Colon (tissue), 2 donors: Measurements from ENCODE around the gene HSD11B1.

Experiments
- FAIRE-seq: peaks from 2 replicates; lab custom pipeline; 2012; peaks lifted over from hg19 to GRCh38; lab: Jason Lieb, UNC
- donor health status: control.
- donor health status: control.

HSD11B1 gene

DNA sequence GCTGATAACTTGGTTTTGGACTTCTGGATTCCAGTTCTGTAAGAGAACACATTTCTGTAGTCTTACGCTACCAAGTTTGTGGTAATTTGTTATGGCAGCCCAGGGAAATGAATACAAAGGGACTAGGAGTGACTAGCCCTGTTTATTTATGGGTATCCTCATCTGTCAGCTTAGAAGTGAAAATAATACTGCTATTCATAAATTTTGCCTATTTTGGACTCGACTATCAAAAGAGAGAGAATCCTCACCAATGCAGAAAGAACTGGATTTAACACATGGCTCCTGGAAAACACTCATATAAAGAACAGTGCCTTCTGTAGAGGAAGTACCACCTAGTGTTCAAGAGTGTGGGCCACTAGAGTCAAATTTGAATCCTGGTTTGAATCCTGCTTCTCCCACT lies 22.6 kb downstream of the HSD11B1 start:
- FAIRE-seq: no peak

DNA sequence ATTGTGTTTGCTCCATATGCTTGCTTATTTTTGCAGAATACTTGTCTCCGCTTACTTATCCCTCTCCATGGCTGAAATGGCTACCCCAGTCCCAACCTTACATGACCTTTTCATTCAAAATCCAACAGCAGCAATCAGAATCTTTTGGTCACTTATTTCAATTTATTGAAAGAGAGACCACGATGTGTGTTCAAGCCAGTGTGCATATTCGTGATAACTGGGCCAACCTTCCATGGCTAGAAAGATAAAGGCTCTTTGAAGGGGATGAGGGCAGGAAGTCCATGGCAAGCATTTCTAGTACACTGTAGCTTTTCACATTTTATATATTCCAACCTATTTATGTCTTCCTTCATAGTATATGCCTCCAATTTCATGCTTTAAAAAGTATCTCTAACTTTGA lies 23.1 kb downstream of the HSD11B1 start:
- no peak for FAIRE-seq

DNA sequence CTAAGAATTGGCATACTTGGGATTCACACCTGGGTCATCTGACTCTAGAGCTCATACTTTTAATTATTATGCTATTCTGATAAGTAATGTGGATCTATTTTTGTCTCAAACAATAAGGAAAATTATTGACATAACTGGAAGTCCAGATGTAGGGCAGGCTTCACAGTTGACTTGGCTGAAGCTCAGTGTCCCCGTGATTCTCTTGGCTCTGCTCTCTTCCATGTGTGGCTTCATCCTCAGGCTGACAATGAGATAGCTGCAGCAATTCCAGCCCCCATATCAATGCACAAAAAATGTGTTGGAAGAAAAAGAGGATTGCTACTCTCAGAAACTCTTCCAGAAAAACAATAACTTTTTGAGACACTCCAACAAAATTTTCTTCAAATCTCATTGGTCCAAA lies 23.8 kb downstream of the HSD11B1 start:
- no peak for FAIRE-seq

DNA sequence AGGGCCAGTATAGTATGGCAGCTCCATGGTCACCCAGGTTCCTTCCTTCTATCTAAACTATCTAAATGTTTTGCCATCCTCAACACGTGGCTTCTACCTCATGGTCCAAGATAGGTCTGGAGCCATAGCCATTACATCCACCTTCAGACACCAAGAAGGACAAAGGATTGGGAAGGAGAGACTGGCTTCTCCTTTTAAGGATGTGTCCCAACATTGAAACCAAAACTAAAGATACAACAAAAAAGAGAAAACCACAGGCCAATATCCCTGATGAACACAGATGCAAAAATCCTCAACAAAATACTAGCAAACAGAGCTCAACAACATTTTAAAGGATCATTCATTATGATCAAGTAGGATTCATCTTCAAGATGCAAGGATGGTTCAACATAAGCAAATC lies 24.8 kb downstream of the HSD11B1 start:
- FAIRE-seq: no peak

DNA sequence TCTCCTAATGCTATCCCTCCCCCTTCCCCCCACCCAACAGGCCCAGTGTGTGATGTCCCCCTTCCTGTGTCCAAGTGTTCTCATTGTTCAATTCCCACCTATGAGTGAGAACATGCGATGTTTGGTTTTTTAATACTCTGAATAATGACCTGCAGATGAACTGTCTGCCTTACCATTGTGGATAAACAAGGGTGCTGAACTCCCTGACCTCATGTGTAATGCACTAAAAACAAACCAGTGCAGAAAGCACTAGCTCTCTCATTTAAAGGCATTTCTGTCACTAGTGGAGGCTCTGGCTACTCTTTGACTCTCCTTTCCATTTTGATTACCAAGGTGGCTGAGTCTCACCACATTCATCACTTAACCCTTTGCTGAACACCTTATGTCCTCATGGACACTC lies 28.1 kb downstream of the HSD11B1 start:
- FAIRE-seq: no peak

DNA sequence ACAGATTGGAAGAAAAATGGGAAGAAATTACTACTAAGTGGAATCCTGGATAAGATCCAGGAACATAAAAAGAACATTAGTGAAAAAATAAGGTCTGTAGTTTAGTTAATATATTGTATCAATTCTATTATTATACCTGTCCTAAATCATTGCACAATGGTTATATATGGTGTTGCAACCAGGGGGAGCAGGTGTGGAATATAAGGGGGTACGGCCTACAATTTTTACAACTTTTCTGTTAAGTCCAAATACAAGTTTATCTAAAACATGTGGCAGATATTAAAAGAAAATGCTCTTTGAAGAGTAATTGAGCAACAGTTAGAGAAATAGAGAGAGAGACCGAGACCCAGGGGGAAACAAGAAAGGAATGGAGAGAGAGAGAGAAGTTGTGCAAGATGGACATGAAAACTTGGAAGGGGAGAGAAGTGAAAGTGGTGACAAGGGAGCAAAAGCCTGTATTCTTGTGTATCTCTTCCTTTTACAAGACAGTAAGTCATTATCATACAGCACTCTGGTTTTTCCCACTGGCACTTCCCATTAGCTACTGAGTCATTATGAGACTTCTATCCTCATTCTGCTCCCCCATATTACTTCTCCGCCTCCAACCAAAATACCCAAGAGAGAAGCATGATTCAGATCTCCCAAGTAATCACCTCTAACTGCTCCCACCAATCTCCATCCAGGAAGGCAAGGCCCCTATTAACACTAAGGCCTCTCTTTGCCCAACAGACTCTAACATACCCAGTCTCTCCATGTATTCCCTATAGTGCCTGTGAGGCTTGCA lies 29.0 kb downstream of the HSD11B1 start:
- no peak for FAIRE-seq

DNA sequence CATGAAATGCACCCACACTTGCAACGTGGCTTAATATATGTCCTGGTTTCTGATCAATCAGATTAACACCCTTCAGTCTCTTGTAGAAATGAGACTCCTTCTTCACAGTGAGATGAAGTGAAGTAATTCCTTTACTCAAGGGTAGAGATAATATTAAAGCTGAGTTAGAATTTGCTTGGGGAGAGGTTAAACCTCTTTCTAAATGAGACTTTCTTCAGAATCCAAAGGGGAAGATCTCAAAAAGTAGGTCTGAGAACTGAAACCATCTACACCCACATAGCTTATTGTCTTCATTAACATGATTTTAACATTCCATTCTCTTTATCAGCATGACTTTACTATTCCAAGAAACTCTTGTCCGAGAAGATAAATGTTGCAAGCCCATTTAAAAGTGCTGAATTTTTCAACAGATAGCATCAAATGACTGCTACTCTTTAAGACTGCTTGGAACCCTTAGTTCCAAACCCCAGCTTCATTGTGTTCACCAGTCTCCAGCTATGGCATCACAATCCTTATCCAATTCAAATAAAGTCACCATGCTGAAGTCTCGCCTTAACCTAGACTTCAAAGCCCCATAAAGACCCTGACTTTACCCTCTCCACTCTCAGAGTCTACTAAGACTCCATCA lies 32.0 kb downstream of the HSD11B1 start:
- FAIRE-seq: no peak

DNA sequence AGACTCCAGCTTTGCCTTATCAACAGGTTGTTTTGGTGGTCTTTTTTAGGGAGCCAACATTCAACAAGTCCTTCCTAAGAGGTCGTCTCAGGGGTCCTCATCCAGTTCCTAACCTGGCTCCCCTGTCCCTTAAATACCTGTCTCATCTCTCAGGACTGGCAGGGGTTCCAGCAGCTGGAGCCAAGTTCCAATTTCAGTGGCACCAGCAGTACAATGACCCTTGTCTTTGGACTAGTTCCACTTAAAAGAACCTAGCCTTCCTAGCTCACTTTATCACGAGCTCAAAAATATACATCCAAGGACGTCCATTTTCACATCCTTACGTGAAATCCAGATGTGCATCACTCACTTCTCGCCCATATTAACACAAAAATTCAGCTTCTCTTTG lies 32.5 kb downstream of the HSD11B1 start:
- no peak for FAIRE-seq

DNA sequence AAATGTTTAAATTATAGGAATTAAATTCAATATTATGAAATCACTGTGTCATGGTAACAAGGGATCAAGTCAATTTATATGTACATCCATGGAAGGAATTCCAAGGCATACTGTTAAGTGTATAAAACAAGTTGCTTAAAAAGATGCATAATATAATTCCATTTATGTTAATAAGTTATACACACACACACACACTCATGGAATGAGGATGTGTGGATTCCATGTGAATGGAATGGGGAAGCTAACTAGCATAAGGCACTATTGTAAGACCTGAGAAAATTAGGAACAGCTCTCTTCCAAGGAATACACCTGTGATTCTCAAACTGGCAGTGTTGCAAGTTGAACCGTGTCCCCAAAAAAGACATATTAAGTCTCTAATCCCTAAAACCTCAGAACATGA lies 33.6 kb downstream of the HSD11B1 start:
- no peak for FAIRE-seq

DNA sequence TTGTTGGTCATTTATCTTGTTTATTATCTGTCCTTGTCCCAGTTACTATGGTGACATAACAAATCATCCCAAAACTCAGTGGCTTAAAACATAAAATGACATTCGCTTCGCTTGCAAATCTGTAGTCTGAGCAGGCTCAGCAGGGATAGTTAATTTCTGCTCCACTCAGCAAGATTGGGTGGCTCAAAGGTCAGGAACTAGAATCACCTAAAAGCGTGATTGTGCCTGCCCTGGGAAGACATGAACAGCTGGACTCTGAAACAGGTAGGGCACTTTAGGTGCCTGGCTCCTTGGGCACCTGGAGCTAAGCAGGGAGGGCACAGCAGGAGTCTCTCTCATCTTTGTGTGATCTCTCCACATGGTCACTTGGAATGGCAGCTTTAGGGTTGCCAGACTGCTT lies 36.5 kb downstream of the HSD11B1 start:
- no peak for FAIRE-seq

DNA sequence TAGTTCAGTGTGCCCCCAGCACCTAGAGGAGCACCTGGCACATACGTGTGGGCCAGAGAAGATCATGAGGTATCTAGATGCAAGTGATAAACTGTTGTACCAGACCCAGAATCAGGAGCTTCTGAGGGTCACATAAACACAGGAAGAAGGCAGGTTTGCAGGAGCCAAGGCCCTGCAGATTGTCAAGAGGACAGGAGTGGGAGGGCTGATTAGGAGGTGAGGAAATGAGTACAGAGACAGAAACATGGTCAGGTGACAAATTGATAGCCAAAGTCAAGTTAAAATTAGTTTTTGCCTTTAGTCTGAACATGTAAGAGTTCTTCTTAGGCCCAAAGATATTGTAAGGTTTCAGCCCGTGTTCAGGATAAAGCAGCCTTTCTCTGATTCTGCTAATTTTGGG lies 37.2 kb downstream of the HSD11B1 start:
- FAIRE-seq: no peak

DNA sequence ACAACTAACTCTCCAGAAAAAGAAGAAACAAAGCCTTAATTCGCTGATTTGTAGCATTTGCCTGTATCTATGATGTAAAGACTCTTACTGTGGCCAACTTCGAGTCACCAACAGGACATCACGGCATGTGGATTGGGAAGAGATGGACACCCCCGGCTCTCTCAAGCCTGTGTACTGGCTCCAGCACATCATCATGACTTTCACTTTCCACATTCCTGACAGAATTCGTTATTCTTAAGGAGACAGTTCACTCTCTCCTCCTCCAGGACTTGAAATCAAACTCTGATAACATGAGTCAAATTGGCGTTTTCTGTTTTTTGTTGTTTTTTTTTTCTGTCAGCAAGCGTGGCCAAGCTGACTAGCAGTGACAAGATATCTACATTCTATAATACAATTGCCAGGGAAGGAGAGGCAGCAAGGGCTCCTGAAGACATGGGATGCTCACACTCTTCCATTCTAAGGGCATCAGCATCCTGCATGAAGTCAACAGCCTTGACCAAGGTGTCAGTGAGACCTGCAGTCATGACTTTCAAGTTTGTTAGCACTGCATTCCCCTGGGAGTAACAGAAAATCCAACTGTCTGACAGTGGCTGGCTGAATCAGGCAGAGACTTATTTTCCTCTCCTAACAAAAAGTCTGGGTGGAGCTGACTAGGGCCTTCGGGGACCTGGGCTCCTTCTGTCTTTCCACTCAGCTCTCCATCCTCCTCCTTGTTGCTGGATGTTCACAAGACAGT lies 37.9 kb downstream of the HSD11B1 start:
- no peak for FAIRE-seq

DNA sequence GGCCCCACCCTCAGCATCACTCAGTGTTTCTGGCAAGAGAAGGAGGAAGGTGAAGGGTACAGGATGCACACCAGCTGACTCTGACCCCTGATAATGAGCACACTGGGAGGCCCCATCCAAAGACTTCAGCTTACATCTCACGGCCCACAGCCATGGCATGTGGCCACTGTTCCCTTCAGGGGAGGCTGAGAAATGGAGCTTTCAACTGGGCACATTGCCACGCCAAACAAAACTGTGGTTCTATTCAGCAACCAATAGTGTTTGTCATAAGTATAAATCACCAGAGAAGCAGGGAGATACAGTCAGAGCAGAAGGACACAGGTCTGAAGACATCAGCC lies 38.5 kb downstream of the HSD11B1 start:
- no peak for FAIRE-seq

DNA sequence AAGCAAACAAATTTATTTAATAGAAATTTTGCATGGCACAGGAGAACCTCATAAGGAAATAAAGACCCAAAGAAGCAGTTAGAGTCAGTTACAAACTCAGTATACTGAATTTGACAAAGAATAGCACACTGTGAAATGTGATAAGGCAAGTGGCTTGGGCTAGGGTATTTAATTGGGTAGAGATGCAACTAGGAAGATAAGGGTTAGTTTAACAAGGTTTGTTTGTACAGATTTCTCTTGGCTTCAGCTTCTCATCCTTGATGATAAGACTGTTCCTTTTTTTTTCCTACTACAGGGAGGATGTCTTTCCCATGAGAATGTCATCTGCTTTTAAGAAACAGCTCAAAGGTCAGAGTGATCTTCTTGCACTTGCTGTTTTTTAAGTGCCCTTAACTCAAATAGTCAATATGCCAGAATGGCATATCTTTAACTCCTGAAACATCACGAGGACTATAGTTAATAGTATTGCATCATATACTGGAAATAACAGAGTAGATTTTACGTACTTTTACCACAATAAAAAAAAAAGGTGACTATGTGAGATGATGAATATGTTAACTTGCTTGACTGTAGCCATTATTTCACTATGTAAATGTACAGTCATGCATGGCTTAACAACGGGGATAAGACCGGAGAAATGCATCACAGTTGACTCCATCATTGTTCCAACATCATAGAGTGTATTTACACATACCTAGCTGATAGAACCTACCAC lies 42.0 kb downstream of the HSD11B1 start:
- FAIRE-seq: no peak

DNA sequence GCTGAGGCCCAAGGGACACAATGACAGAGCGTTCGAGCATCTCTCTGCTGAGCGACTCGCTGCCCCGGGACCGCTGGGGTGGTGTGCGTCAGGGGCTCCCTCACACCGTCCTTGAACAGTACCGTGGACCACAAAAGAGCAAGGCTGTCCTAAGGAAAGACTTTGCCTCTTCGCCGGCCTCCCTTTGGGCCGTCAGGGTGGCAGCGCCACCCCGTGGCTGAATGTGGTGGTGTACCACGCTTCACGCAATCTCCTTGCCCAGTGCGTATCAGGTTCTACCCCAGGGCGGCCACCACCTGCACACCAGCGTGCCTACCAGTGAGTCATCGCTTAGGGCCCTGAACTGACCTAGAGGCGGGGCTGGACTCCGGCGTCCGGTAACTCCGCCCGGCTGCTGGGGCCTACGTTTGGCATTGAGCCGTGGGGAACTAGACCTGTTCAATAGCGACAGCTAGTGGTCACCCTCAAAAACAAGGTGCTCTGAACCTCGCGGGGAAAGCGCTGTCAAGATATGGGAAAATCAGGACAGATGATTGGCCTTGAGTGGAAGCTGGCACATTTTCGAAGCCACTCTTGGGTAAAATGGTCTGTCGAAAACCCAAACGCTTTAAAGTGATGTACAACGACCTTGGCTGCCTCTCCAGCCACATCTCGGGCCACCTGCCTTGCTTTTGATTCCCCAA lies 43.1 kb downstream of the HSD11B1 start:
- FAIRE-seq: no peak

DNA sequence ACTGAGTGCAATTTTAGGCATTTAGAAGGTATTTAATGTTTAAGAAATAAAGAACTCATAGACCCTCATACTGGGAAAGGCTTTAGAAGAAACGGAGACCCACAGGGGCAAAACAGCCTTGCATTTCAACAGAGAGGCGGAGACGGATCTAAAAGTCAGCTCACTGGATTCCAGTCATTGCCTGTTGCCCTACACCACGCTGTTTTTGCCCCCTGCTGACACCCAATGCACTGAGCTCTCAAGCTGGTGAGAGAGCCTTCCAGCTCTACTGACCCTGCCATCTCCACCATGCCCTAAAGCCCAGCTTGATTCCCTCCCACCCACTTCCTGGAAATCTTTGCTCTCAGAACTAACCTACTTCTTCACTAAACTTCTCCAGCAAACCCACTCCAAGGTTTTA lies 44.0 kb downstream of the HSD11B1 start:
- FAIRE-seq: no peak

DNA sequence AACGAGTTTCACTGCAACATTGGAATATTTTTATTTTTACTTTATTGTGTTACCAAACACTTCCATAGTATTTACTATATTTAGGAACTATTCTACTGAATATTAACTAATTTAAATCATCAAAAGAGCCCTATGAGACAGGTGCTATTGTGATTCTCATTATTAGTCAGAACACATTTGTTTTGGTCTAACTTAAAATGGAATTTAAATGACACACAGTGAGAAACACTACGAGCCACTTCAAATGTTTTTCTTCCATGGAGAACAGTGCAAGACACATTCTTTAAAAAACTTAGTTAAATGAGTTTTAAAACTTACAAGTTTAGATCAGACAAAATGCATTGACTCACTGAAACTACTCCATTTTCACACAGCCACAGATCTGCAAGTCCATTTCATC lies 44.6 kb downstream of the HSD11B1 start:
- FAIRE-seq: no peak

DNA sequence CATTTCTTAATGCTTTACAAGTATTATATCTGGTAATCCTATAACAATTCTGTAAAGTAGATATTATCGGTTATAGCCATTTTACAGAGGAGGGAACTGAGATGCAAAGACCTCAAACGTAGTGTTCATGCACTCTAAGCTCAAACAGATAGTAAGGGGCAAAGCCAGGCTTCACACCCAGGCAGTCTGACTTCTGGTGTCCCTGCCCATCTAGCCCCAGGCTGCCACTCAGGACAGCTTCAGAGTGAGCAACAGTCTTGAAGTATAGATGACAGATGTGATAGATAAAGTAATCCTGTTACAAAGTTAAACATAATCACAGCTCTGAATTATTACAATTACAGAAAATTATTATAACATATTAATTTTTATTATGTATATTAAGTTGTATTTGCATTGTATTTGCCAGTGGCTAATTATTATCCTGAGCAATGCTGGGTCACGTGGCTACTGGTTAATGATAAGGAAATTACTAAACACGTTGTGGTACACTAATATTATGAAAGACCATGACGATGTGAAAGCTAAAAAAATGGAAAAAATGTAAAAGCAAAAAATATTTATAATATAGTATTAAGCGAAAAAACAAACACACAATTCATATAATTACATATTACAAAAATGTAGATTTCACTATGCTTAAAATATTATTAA lies 45.2 kb downstream of the HSD11B1 start:
- no peak for FAIRE-seq

DNA sequence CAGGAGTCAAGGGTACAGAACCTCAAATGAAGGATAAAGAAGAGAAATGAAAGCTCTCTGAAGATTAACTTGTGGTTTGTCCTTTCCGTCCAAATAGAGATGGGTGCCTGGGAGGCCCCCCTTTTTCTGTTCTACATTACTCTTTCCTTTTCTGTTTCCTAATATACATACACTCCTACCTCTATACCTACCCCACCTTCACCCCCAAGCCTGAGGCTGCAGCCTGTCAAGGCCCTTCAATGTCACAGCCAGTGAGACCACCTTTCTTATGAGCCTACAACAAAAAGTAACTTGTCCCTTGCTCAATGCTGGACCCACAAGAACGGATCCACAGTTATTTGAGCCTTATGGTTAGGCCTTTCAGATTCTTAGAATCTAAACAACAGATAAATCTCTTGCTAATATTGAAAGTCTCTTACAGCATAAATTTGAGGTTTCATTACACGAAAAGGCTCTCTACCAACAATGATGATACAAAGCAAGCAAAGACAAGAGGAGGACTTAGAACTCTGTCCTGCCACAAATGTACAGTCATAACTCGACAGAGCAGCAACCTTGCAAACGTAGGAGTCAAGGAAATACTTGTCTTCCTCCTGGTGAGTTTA lies 47.1 kb downstream of the HSD11B1 start:
- no peak for FAIRE-seq

DNA sequence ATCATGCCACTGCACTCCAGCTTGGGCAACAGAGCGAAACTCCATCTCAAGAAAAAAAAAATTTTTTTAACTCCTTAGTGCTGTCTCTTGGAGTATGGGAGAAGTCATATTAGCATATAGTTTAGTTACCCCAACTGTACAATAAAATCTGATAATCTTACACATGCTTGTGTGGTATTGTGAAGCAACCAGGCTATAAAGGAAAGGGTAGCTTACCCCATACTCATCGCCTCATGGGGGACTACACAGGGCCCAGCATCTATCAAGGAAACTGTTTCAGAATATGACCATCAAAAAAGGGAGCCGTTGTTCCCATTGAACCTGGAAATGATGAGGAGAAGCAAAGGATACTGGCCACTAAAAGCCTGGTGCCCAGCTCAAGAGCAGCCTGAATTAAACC lies 48.2 kb downstream of the HSD11B1 start:
- no peak for FAIRE-seq

DNA sequence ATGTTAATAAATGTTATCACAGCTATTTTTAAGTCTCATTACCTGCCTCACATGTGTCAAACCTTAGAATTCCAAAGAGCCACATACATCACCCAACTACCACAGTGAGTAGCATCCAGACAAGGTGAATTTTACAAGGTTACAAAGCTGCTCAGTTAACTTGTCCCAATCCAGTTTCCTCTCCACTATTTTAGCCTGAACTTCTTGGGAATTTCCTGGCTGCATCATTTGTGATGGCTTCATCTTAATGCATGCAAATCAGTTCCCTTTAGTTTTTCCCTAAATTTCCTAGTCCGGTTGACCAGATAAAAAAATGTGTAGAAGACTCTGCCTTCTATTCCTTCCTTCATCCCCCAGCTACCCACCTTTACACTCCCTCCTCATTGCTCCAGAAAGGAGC lies 50.6 kb downstream of the HSD11B1 start:
- FAIRE-seq: no peak
